Measurements from ENCODE around the gene NSL1. TPM values are rescaled to one million over a fixed set of nuclear protein-coding genes. Genes with fewer than 3 reads are reported as not detected.
"Not testable (repeated sequence)": the region's sequence is repeated elsewhere in the genome, so short reads cannot be mapped to it uniquely, and the experiment has no call there.

The NSL1 gene
- total RNA-seq, 2 donors from 2014 or later = 41.8 to 44.9 TPM

DNA sequence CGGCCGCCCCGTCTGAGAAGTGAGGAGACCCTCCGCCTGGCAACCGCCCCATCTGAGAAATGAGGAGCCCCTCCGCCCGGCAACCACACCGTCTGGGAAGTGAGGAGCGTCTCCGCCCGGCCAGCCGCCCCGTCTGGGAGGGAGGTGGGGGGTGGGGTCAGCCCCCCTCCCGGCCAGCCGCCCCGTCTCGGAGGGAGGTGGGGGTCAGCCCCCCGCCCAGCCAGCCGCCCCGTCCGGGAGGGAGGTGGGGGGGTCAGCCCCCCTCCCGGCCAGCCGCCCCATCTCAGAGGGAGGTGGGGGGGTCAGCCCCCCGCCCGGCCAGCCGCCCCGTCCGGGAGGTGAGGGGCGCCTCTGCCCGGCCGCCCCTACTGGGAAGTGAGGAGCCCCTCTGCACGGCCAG lies 12.5 kb downstream of the NSL1 start:
- not testable (repeated sequence) for ATAC-seq (replicated peaks in 1 of 2)
- H3K4me1 Mint-ChIP-seq (ENCODE audit: low read depth) = peaks cover 27% of the 10 kb centered on the region
- H3K36me3 Mint-ChIP-seq (ENCODE audit: insufficient read depth in 2 of 2) = peaks cover 7 to 16% of the 10 kb centered on the region in 2 donors

DNA sequence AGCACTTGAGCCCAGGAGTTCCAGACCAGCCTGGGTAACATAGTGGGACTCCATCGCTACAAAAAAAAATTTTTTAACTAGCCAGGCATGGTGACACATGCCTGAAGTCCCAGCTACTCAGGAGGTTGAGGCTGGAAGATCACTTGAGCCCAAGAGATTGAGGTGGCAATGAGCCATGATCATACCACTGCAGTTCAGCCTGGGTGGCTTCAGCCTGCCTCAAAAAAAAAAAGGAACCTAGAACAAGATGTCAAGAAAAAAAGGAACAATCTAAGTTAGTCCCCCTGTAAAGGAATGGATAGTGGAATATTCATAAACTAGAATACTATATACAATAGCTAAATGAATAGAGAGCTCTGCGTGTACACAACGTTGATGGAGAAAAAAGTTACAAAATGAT lies 14.4 kb downstream of the NSL1 start:
- Mint-ChIP-seq H3K27ac (no peak overlapping the region), H3K9me3 (no peaks in the 10 kb centered on the region), H3K36me3 (ENCODE audit: insufficient read depth in 2 of 2) (peaks cover 4 to 18% of the 10 kb centered on the region in 2 donors), H3K4me3 (no peak overlapping the region), H3K27me3 (ENCODE audit: low read depth) (no peaks in the 10 kb centered on the region), H3K4me1 (ENCODE audit: low read depth) (peaks cover 22% of the 10 kb centered on the region)
- no peak for DNase-seq
- ATAC-seq (replicated peaks in 1 of 2) = no peak

More for the DNA sequence above, 12.5 kb downstream of the NSL1 start:
- H3K27ac Mint-ChIP-seq; H3K9me3 Mint-ChIP-seq; H3K4me3 Mint-ChIP-seq; H3K27me3 Mint-ChIP-seq (ENCODE audit: low read depth); DNase-seq: not testable (repeated sequence)

- Mint-ChIP-seq H3K4me3 (no peak overlapping the region), H3K9me3 (peaks cover 3 to 7% of the 10 kb centered on the region in 2 donors), H3K36me3 (ENCODE audit: insufficient read depth in 2 of 2) (peaks cover 16 to 31% of the 10 kb centered on the region in 2 donors), H3K4me1 (ENCODE audit: low read depth) (peaks cover 23% of the 10 kb centered on the region), H3K27ac (no peak overlapping the region), H3K27me3 (ENCODE audit: low read depth) (no peaks in the 10 kb centered on the region)
- DNase-seq (no peak), ATAC-seq (replicated peaks in 1 of 2) (no peak)
Measured at GRCh38 chr1:212775241-212775640, 16.3 kb downstream of the NSL1 start.

DNA sequence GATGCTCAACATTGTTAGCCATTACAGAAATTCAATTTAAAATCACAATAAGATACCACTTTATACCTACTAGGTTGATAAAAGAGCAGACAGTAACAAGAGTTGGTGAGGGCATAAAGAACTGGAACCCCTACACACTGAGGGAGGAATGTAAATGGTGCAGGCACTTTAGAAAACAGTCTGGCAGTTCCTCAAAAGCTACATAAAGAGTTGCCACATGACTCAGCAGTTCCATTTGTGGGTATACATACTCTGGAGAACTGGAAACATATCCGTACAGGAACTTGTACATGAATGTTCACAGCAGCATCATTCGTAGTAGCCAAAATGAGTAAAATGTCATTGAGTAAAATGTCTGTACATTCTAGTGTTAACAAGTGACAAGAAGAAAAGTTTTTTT lies 17.0 kb downstream of the NSL1 start:
- Mint-ChIP-seq H3K27me3 (ENCODE audit: low read depth) (no peaks in the 10 kb centered on the region), H3K36me3 (ENCODE audit: insufficient read depth in 2 of 2) (peaks cover 21 to 35% of the 10 kb centered on the region in 2 donors), H3K4me1 (ENCODE audit: low read depth) (peaks cover 30% of the 10 kb centered on the region), H3K9me3 (peaks cover 5 to 10% of the 10 kb centered on the region in 2 donors), H3K27ac (no peak overlapping the region), H3K4me3 (no peak overlapping the region)
- DNase-seq = no peak
- peak in 1 of 2 donors; percentile 17 for ATAC-seq (replicated peaks in 1 of 2)

DNA sequence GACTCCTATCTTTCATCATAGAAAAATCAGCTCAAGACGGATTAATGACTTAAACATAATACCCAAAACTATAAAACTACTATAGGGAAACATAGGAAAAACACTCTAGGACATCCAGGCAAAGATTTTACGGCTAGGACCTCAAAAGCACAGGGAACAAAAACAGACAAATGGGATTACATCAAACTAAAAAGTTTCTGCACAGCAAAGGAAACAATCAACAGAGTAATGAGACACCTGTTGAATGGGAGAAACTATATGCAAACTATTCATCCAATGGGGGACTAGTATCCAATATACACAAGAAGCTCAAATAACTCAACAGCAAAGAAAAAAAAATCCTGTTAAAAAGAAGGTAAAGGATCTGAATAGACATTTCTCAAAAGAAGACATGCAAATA lies 18.6 kb downstream of the NSL1 start:
- Mint-ChIP-seq H3K4me1 (ENCODE audit: low read depth) (peaks cover 45% of the 10 kb centered on the region), H3K4me3 (no peak overlapping the region), H3K27me3 (ENCODE audit: low read depth) (no peaks in the 10 kb centered on the region), H3K36me3 (ENCODE audit: insufficient read depth in 2 of 2) (peaks cover 33 to 50% of the 10 kb centered on the region in 2 donors), H3K9me3 (peaks cover 12 to 20% of the 10 kb centered on the region in 2 donors), H3K27ac (no peak overlapping the region)
- DNase-seq (no peak), ATAC-seq (replicated peaks in 1 of 2) (no peak)

DNA sequence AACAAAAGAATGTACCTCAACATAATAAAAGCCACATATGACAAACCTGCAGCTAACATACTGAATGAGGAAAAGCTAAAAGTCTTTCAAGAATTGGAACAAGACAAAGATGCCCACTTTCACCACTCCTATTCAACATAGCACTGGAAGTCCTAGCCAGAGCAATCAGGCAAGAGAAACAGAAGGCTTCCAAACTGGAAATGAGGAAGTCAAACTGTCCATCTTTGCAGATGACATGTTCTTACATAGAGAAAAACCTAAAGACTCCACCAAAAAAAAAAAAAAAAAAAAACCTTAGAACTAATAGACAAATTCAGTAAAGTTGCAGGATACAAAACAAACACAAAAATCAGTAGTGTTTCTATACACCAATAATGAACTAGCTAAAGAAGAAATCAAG lies 20.2 kb downstream of the NSL1 start:
- H3K9me3 Mint-ChIP-seq = peaks cover 19 to 29% of the 10 kb centered on the region in 2 donors
- H3K36me3 Mint-ChIP-seq (ENCODE audit: insufficient read depth in 2 of 2) = peaks cover 46 to 67% of the 10 kb centered on the region in 2 donors
- no peak overlapping the region for H3K4me3 Mint-ChIP-seq
- no peaks in the 10 kb centered on the region for H3K27me3 Mint-ChIP-seq (ENCODE audit: low read depth)
- H3K27ac Mint-ChIP-seq = no peak overlapping the region
- ATAC-seq (replicated peaks in 1 of 2) (no peak), DNase-seq (no peak)
- peaks cover 49% of the 10 kb centered on the region for H3K4me1 Mint-ChIP-seq (ENCODE audit: low read depth)

- Mint-ChIP-seq H3K4me1 (ENCODE audit: low read depth) (peaks cover 47% of the 10 kb centered on the region), H3K36me3 (ENCODE audit: insufficient read depth in 2 of 2) (peaks cover 52 to 73% of the 10 kb centered on the region in 2 donors), H3K4me3 (peak overlapping the region; percentile 7 to 44), H3K27me3 (ENCODE audit: low read depth) (no peaks in the 10 kb centered on the region), H3K27ac (peak overlapping the region; percentile 26), H3K9me3 (peaks cover 20 to 30% of the 10 kb centered on the region in 2 donors)
- DNase-seq (no peak), ATAC-seq (replicated peaks in 1 of 2) (peak; percentile 81 to 88)
Measured at GRCh38 chr1:212769459-212770167, 22.0 kb downstream of the NSL1 start.

GRCh38 chr1:212766825-212767224 lies 24.8 kb downstream of the NSL1 start:
- Mint-ChIP-seq H3K27ac (peak overlapping the region; percentile 61), H3K9me3 (peaks cover 18 to 27% of the 10 kb centered on the region in 2 donors), H3K4me1 (ENCODE audit: low read depth) (peaks cover 44% of the 10 kb centered on the region), H3K36me3 (ENCODE audit: insufficient read depth in 2 of 2) (peaks cover 47 to 67% of the 10 kb centered on the region in 2 donors)
- H3K27me3 Mint-ChIP-seq (ENCODE audit: low read depth); DNase-seq; H3K4me3 Mint-ChIP-seq; ATAC-seq (replicated peaks in 1 of 2): not testable (repeated sequence)

DNA sequence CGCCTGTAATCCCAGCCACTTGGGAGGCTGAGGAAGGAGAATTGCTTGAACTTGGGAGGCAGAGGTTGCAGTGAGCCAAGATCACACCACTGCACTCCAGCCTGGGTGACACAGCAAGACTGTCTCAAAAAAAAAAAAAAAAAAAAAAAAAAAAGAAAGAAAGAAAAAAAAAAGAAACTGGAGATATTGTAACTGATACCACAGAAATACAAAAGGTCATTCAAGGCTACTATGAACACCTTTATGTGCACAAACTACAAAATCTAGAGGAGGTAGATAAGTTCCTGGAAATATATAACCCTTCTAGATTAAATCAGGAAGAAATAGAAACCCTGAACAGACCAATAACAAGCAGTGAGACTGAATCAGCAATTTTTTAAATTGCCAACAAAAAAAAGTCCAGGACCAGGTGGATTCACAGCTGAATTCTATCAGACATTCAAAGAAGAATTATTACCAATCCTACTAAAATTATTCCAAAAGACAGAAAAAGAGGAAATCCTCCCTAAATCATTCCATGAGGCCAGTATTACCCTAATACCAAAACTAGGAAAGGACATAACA lies 26.8 kb downstream of the NSL1 start:
- peaks cover 33 to 53% of the 10 kb centered on the region in 2 donors for H3K36me3 Mint-ChIP-seq (ENCODE audit: insufficient read depth in 2 of 2)
- H3K27ac Mint-ChIP-seq; H3K27me3 Mint-ChIP-seq (ENCODE audit: low read depth); ATAC-seq (replicated peaks in 1 of 2); H3K4me3 Mint-ChIP-seq; DNase-seq: not testable (repeated sequence)
- peaks cover 15 to 21% of the 10 kb centered on the region in 2 donors for H3K9me3 Mint-ChIP-seq
- peaks cover 46% of the 10 kb centered on the region for H3K4me1 Mint-ChIP-seq (ENCODE audit: low read depth)

GRCh38 chr1:212762839-212763238 lies 28.7 kb downstream of the NSL1 start:
- H3K4me1 Mint-ChIP-seq (ENCODE audit: low read depth) = peaks cover 42% of the 10 kb centered on the region
- peaks cover 9 to 10% of the 10 kb centered on the region in 2 donors for H3K9me3 Mint-ChIP-seq
- ATAC-seq (replicated peaks in 1 of 2) (no peak), DNase-seq (no peak)
- peaks cover 20 to 37% of the 10 kb centered on the region in 2 donors for H3K36me3 Mint-ChIP-seq (ENCODE audit: insufficient read depth in 2 of 2)
- H3K27me3 Mint-ChIP-seq (ENCODE audit: low read depth) = no peaks in the 10 kb centered on the region
- no peak overlapping the region for H3K4me3 Mint-ChIP-seq
- no peak overlapping the region for H3K27ac Mint-ChIP-seq

GRCh38 chr1:212762234-212762633 lies 29.3 kb downstream of the NSL1 start:
- no peak for ATAC-seq (replicated peaks in 1 of 2)
- Mint-ChIP-seq H3K27ac (no peak overlapping the region), H3K27me3 (ENCODE audit: low read depth) (no peaks in the 10 kb centered on the region), H3K9me3 (peaks cover 6% of the 10 kb centered on the region in 2 donors), H3K4me3 (no peak overlapping the region), H3K36me3 (ENCODE audit: insufficient read depth in 2 of 2) (peaks cover 14 to 35% of the 10 kb centered on the region in 2 donors), H3K4me1 (ENCODE audit: low read depth) (peaks cover 46% of the 10 kb centered on the region)
- DNase-seq = no peak

DNA sequence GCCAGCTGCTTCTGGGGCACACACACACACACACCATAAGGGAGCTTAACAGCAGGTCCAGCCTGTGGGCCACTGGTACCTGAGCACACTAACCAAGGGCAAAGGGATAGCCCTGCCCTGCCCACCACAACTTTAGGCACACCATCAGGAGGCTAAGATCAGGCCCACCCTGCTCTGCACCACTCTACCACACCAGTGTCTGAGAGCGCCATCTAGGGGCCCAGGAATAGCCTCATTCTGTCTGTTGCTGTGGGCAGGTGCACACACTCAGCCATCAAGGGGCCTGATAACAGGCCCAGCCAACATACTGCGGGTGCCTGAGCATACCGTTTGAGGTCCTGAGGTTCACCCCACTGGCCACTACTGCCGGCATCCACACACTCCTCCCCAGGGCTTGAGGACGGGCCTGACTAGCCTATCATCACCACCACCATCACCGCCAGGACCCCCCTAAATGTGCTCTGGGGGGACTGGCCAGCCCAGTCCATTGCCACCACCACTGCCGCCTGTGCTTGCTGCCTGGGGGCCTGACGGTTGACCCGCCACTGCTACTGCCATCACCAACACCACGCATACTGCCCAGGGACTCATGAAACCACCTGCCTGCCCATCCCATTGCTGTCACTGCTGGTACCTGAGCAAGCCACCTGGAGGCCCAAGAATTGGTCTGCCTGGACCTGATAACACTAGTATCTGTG lies 31.3 kb downstream of the NSL1 start:
- Mint-ChIP-seq H3K9me3 (no peaks in the 10 kb centered on the region), H3K36me3 (ENCODE audit: insufficient read depth in 2 of 2) (peaks cover 6 to 24% of the 10 kb centered on the region in 2 donors), H3K27me3 (ENCODE audit: low read depth) (no peaks in the 10 kb centered on the region), H3K4me3 (no peak overlapping the region), H3K27ac (no peak overlapping the region), H3K4me1 (ENCODE audit: low read depth) (peaks cover 46% of the 10 kb centered on the region)
- ATAC-seq (replicated peaks in 1 of 2) (peak; percentile 96 to 99), DNase-seq (peak; percentile 75 to 80)

- DNase-seq (no peak), ATAC-seq (replicated peaks in 1 of 2) (peak; percentile 51 to 53)
- H3K4me3 Mint-ChIP-seq = no peak overlapping the region
- H3K27me3 Mint-ChIP-seq (ENCODE audit: low read depth) = no peaks in the 10 kb centered on the region
- peaks cover 5 to 19% of the 10 kb centered on the region in 2 donors for H3K36me3 Mint-ChIP-seq (ENCODE audit: insufficient read depth in 2 of 2)
- H3K9me3 Mint-ChIP-seq = no peaks in the 10 kb centered on the region
- H3K27ac Mint-ChIP-seq = no peak overlapping the region
- H3K4me1 Mint-ChIP-seq (ENCODE audit: low read depth) = peaks cover 51% of the 10 kb centered on the region
Measured at GRCh38 chr1:212759683-212760082, 31.9 kb downstream of the NSL1 start.

All from activated T-cell treated with anti-CD3 and anti-CD28 coated beads, Interleukin-2, amount 50 U/mL, for 72 hours (primary cell).